ENCODE measurements around the gene COP1.
"Not testable (repeated sequence)": the region's sequence is repeated elsewhere in the genome, so short reads cannot be mapped to it uniquely, and the experiment has no call there.

Gene COP1

DNA sequence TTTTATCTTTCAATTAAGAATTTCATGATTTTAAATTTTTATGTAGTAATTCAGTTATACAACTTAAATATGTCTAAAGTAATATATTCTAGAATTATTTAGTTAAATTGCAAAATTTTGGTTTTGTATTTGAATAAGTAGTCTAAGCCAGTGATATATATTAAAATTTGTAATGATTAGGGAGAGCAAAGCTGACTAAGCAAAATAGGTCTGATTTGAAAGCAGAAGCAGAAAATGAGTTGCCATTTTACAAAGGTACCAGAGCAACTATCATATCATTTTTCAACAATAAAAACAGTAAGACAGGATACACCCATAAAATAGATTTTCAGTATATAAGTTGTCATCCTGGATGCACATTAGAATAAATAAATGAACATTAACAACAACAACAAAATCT is 177.9 kb downstream of the COP1 start:
- no peaks in the 10 kb centered on the region for H3K9me3 Mint-ChIP-seq
- no peak overlapping the region for H3K4me3 Mint-ChIP-seq
- peaks cover 7 to 8% of the 10 kb centered on the region in 2 donors for H3K4me1 Mint-ChIP-seq
- ATAC-seq (replicated peaks) (no peak), DNase-seq (no peak)
- no peaks in the 10 kb centered on the region for H3K27me3 Mint-ChIP-seq
- H3K36me3 Mint-ChIP-seq = peaks cover 14 to 31% of the 10 kb centered on the region in 2 donors
- no peak overlapping the region for H3K27ac Mint-ChIP-seq

DNA sequence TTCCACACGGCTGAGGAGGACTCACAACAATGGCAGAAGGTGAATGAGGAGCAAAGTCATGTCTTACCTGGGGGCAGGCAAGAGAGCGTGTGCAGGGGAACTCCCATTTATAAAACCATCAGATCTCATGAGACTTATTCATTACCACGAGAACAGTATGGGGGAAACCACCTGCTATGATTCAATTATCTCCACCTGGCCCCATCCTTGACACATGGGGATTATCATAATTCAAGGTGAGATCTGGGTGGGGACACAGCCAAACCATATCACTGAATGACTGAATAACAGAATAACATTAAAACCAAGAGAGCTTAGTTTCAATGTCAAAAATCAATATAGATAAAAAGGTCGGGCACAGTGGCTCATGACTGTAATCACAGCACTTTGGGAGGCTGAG is 179.2 kb downstream of the COP1 start:
- H3K4me1 Mint-ChIP-seq = not testable (repeated sequence)
- H3K27ac Mint-ChIP-seq = peak overlapping the region; percentile 31

GRCh38 chr1:176022574-176022973 is 184.5 kb downstream of the COP1 start:
- DNase-seq (no peak), ATAC-seq (replicated peaks) (no peak)
- no peak overlapping the region for H3K27ac Mint-ChIP-seq
- H3K4me3 Mint-ChIP-seq = no peak overlapping the region
- no peaks in the 10 kb centered on the region for H3K27me3 Mint-ChIP-seq
- peaks cover 8% of the 10 kb centered on the region in 2 donors for H3K4me1 Mint-ChIP-seq
- H3K9me3 Mint-ChIP-seq = no peaks in the 10 kb centered on the region
- H3K36me3 Mint-ChIP-seq = peaks cover 20 to 40% of the 10 kb centered on the region in 2 donors

More for the DNA sequence above, 179.2 kb downstream of the COP1 start:
- DNase-seq = peak; percentile 4
- peak; percentile 21 to 36 for ATAC-seq (replicated peaks)
- not testable (repeated sequence) for H3K4me3 Mint-ChIP-seq, H3K9me3 Mint-ChIP-seq, H3K27me3 Mint-ChIP-seq
- peaks cover 16 to 36% of the 10 kb centered on the region in 2 donors for H3K36me3 Mint-ChIP-seq

- ATAC-seq (replicated peaks) (peak; percentile 94 to 95), DNase-seq (no peak)
- Mint-ChIP-seq H3K4me3 (peak overlapping the region in 1 of 2 donors; percentile 14), H3K36me3 (peaks cover 26 to 41% of the 10 kb centered on the region in 2 donors), H3K4me1 (peaks cover 12 to 13% of the 10 kb centered on the region in 2 donors), H3K27me3 (no peaks in the 10 kb centered on the region), H3K9me3 (no peaks in the 10 kb centered on the region), H3K27ac (peak overlapping the region; percentile 88)
Measured at GRCh38 chr1:176017722-176018121, 189.4 kb downstream of the COP1 start.

- Mint-ChIP-seq H3K27ac (no peak overlapping the region), H3K4me1 (peaks cover 0 to 2% of the 10 kb centered on the region in 2 donors), H3K27me3 (no peaks in the 10 kb centered on the region), H3K9me3 (peaks cover 0 to 2% of the 10 kb centered on the region in 2 donors), H3K36me3 (peaks cover 14 to 30% of the 10 kb centered on the region in 2 donors), H3K4me3 (no peak overlapping the region)
- ATAC-seq (replicated peaks) (no peak), DNase-seq (no peak)
Measured at GRCh38 chr1:176009951-176010350, 197.1 kb downstream of the COP1 start.

- not testable (repeated sequence) for H3K27me3 Mint-ChIP-seq; DNase-seq; H3K9me3 Mint-ChIP-seq; H3K4me1 Mint-ChIP-seq; ATAC-seq (replicated peaks); H3K27ac Mint-ChIP-seq; H3K4me3 Mint-ChIP-seq
- peaks cover 13 to 26% of the 10 kb centered on the region in 2 donors for H3K36me3 Mint-ChIP-seq
Measured at GRCh38 chr1:176007756-176008389, 199.2 kb downstream of the COP1 start.

DNA sequence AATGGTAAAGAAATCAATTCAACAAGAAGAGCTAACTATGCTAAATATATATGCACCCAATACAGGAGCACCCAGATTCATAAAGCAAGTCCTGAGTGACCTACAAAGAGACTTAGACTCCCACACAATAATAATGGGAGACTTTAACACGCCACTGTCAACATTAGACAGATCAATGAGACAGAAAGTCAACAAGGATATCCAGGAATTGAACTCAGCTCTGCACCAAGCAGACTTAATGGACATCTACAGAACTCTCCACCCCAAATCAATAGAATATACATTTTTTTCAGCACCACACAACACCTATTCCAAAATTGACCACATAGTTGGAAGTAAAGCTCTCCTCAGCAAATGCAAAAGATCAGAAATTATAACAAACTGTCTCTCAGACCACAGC is 212.4 kb downstream of the COP1 start:
- not testable (repeated sequence) for H3K4me3 Mint-ChIP-seq; DNase-seq; H3K9me3 Mint-ChIP-seq; H3K27ac Mint-ChIP-seq; H3K4me1 Mint-ChIP-seq; ATAC-seq (replicated peaks); H3K27me3 Mint-ChIP-seq
- H3K36me3 Mint-ChIP-seq = peaks cover 26 to 44% of the 10 kb centered on the region in 2 donors

DNA sequence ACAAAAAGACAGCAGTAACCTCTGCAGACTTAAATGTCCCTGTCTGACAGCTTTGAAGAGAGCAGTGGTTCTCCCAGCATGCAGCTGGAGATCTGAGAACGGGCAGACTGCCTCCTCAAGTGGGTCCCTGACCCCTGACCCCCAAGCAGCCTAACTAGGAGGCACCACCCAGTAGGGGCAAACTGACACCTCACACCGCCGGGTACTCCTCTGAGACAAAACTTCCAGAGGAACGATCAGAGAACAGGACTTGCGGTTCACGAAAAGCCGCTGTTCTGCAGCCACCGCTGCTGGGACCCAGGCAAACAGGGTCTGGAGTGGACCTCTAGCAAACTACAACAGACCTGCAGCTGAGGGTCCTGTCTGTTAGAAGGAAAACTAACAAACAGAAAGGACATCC is 214.3 kb downstream of the COP1 start:
- not testable (repeated sequence) for H3K4me1 Mint-ChIP-seq; H3K27me3 Mint-ChIP-seq; H3K27ac Mint-ChIP-seq; ATAC-seq (replicated peaks); H3K9me3 Mint-ChIP-seq; DNase-seq; H3K4me3 Mint-ChIP-seq
- H3K36me3 Mint-ChIP-seq = peaks cover 29 to 44% of the 10 kb centered on the region in 2 donors

DNA sequence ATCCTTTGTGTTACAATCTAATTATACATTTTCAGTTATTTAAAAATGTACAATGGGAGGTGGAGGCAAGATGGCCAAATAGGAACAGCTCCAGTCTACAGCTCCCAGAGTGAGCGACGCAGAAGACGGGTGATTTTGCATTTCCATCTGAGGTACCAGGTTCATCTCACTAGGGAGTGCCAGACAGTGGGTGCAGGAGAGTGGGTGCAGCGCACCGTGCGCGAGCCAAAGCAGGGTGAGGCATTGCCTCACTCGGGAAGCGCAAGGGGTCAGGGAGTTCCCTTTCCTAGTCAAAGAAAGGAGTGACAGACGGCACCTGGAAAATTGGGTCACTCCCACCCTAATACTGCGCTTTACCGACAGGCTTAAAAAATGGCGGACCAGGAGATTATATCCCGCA is 214.9 kb downstream of the COP1 start:
- not testable (repeated sequence) for H3K27ac Mint-ChIP-seq; H3K4me1 Mint-ChIP-seq; H3K4me3 Mint-ChIP-seq; H3K27me3 Mint-ChIP-seq; ATAC-seq (replicated peaks); H3K9me3 Mint-ChIP-seq; DNase-seq
- peaks cover 25 to 43% of the 10 kb centered on the region in 2 donors for H3K36me3 Mint-ChIP-seq

GRCh38 chr1:175984813-175985212 is 222.3 kb downstream of the COP1 start:
- no peak overlapping the region for H3K4me3 Mint-ChIP-seq
- no peak for DNase-seq
- peaks cover 19 to 21% of the 10 kb centered on the region in 2 donors for H3K9me3 Mint-ChIP-seq
- H3K4me1 Mint-ChIP-seq = no peaks in the 10 kb centered on the region
- no peaks in the 10 kb centered on the region for H3K27me3 Mint-ChIP-seq
- no peak for ATAC-seq (replicated peaks)
- peaks cover 55 to 67% of the 10 kb centered on the region in 2 donors for H3K36me3 Mint-ChIP-seq
- H3K27ac Mint-ChIP-seq = no peak overlapping the region

- DNase-seq (no peak), ATAC-seq (replicated peaks) (no peak)
- Mint-ChIP-seq H3K27me3 (no peaks in the 10 kb centered on the region), H3K36me3 (peaks cover 54 to 65% of the 10 kb centered on the region in 2 donors), H3K4me3 (no peak overlapping the region), H3K27ac (no peak overlapping the region), H3K9me3 (peaks cover 19 to 21% of the 10 kb centered on the region in 2 donors), H3K4me1 (peaks cover 0 to 2% of the 10 kb centered on the region in 2 donors)
Measured at GRCh38 chr1:175984057-175984812, 222.9 kb downstream of the COP1 start.

- not testable (repeated sequence) for H3K27me3 Mint-ChIP-seq; H3K4me3 Mint-ChIP-seq; ATAC-seq (replicated peaks)
Measured at GRCh38 chr1:175983363-175983762, 223.7 kb downstream of the COP1 start.

DNA sequence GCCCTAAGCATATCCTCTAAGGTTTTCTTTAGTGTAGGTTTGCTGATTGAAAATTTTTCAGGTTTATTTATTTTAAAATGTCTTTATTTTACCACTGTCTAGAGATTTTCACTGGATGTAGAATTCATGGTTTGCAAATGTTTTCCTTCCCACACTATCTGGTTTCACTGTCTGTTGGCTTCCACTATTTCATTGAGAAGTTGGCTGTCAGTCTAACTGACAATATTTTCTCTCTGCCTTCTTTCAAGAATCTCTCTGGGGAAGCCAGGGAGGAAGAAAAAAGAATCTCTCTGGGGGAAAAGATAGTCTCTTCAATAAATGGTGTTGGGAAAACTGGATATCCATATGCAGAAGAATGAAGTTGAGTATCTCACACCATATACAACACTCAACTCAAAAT is 226.0 kb downstream of the COP1 start:
- no peak overlapping the region for H3K4me3 Mint-ChIP-seq
- H3K27ac Mint-ChIP-seq = no peak overlapping the region
- peaks cover 0 to 5% of the 10 kb centered on the region in 2 donors for H3K4me1 Mint-ChIP-seq
- no peak for DNase-seq
- peaks cover 49 to 54% of the 10 kb centered on the region in 2 donors for H3K36me3 Mint-ChIP-seq
- H3K27me3 Mint-ChIP-seq = no peaks in the 10 kb centered on the region
- H3K9me3 Mint-ChIP-seq = peaks cover 19 to 21% of the 10 kb centered on the region in 2 donors
- no peak for ATAC-seq (replicated peaks)

More at GRCh38 chr1:175983363-175983762, 223.7 kb downstream of the COP1 start:
- H3K9me3 Mint-ChIP-seq = peaks cover 19 to 21% of the 10 kb centered on the region in 2 donors
- DNase-seq, H3K27ac Mint-ChIP-seq, H3K4me1 Mint-ChIP-seq: not testable (repeated sequence)
- peaks cover 54 to 68% of the 10 kb centered on the region in 2 donors for H3K36me3 Mint-ChIP-seq

- Mint-ChIP-seq H3K4me1 (peaks cover 0 to 5% of the 10 kb centered on the region in 2 donors), H3K4me3 (no peak overlapping the region), H3K27ac (no peak overlapping the region), H3K27me3 (no peaks in the 10 kb centered on the region), H3K9me3 (peaks cover 16 to 17% of the 10 kb centered on the region in 2 donors), H3K36me3 (peaks cover 36 to 42% of the 10 kb centered on the region in 2 donors)
- DNase-seq (no peak), ATAC-seq (replicated peaks) (no peak)
Measured at GRCh38 chr1:175978926-175979325, 228.2 kb downstream of the COP1 start.

- Mint-ChIP-seq H3K27me3 (no peaks in the 10 kb centered on the region), H3K4me3 (no peak overlapping the region), H3K4me1 (peaks cover 0 to 5% of the 10 kb centered on the region in 2 donors), H3K27ac (no peak overlapping the region), H3K9me3 (peaks cover 13 to 14% of the 10 kb centered on the region in 2 donors), H3K36me3 (peaks cover 36 to 42% of the 10 kb centered on the region in 2 donors)
- no peak for DNase-seq
- ATAC-seq (replicated peaks) = no peak
Measured at GRCh38 chr1:175978476-175978875, 228.6 kb downstream of the COP1 start.
